Measurements from ENCODE around the gene COG4. TPM values are rescaled to one million over a fixed set of nuclear protein-coding genes. Genes with fewer than 3 reads are reported as not detected.
A peak's percentile ranks its signal among the peaks of the same experiment; 100 is the strongest.
"Not testable (repeated sequence)": the region's sequence is repeated elsewhere in the genome, so short reads cannot be mapped to it uniquely, and the experiment has no call there.

The COG4 gene
- total RNA-seq, 2 experiments from 2014 or later: 15.9 to 19.3 TPM

DNA sequence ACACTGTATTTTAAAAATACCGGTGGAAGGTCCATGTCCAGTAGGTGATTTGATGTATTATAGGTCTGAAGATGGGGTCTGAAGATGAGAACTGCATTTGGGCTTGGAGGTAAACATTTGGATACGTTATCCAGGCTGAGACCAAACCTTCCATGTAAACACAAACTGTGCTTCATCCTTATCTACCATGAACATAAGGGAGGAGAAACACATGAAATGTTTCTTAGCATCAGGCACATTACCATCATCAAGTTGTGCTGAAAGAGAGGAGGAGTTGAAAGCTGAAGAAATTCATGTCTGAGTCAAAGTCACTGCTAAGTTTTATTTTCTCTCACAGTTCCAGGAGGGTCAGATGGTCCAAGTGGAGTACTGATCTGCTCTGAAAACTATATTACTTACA lies 11.6 kb upstream of the COG4 start:
- Histone ChIP-seq H3K27ac (ENCODE audit: low read depth in 1 of 2, low read length in 2 of 2) (no peak overlapping the region), H3K9me3 (ENCODE audit: control insufficient read depth in 1 of 2, insufficient read depth in 1 of 2, low read length in 2 of 2) (no peaks in the 10 kb centered on the region), H3K27me3 (ENCODE audit: control insufficient read depth in 1 of 2, insufficient read depth in 2 of 2, low read length in 2 of 2) (no peaks in the 10 kb centered on the region), H3K36me3 (ENCODE audit: insufficient read depth, low read length) (peaks cover 97% of the 10 kb centered on the region), H3K4me3 (ENCODE audit: low read length) (no peak overlapping the region), H3K4me1 (ENCODE audit: insufficient read depth, low read length) (no peaks in the 10 kb centered on the region)
- Mint-ChIP-seq H3K27ac (no peak overlapping the region), H3K4me1 (ENCODE audit: low read depth) (peaks cover 45% of the 10 kb centered on the region), H3K9me3 (no peaks in the 10 kb centered on the region), H3K36me3 (ENCODE audit: low read depth) (peaks cover 88% of the 10 kb centered on the region), H3K27me3 (no peaks in the 10 kb centered on the region), H3K4me3 (no peak overlapping the region)
- DNase-seq (no peak), ATAC-seq (ENCODE audit: poor library complexity) (no peak)
- CTCF ChIA-PET: interaction anchor here (0.5 kb wide), 1 partner anchor 75 kb away, joined by 4 read pairs; no protein-coding TSS in a partner anchor
- TF ChIP-seq, protein P1, sequence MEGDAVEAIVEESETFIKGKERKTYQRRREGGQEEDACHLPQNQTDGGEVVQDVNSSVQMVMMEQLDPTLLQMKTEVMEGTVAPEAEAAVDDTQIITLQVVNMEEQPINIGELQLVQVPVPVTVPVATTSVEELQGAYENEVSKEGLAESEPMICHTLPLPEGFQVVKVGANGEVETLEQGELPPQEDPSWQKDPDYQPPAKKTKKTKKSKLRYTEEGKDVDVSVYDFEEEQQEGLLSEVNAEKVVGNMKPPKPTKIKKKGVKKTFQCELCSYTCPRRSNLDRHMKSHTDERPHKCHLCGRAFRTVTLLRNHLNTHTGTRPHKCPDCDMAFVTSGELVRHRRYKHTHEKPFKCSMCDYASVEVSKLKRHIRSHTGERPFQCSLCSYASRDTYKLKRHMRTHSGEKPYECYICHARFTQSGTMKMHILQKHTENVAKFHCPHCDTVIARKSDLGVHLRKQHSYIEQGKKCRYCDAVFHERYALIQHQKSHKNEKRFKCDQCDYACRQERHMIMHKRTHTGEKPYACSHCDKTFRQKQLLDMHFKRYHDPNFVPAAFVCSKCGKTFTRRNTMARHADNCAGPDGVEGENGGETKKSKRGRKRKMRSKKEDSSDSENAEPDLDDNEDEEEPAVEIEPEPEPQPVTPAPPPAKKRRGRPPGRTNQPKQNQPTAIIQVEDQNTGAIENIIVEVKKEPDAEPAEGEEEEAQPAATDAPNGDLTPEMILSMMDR (IDR thresholded peaks at IDR 0.05): no peak
- POLR2A ChIA-PET: interaction anchor here (1.2 kb wide), 1 partner anchor 12 kb away, joined by 6 read pairs; the partner anchor contains the start of gene COG4
- intact Hi-C loops (cut with DNase I, micrococcal nuclease): no loop called here

DNA sequence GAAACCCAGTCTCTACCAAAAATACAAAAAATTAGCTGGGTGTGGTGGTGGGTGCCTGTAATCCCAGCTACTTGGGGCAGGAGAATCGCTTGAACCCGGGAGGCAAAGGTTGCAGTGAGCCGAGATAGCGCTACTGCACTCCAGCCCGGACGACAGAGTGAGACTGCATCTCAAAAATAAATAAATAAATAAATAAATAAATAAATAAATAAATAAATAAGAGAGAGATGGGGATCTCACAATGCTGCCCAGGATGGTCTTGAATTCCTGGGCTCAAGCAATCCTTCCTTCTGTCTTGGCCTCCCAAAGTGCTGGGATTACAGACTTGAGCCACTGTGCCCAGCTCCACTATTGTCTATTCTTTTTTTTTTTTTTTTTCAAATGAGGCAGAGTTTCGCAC lies 6.6 kb upstream of the COG4 start:
- POLR2A ChIA-PET; ATAC-seq (ENCODE audit: poor library complexity): not testable (repeated sequence)
- H3K36me3 Mint-ChIP-seq (ENCODE audit: low read depth): peaks cover 88% of the 10 kb centered on the region

DNA sequence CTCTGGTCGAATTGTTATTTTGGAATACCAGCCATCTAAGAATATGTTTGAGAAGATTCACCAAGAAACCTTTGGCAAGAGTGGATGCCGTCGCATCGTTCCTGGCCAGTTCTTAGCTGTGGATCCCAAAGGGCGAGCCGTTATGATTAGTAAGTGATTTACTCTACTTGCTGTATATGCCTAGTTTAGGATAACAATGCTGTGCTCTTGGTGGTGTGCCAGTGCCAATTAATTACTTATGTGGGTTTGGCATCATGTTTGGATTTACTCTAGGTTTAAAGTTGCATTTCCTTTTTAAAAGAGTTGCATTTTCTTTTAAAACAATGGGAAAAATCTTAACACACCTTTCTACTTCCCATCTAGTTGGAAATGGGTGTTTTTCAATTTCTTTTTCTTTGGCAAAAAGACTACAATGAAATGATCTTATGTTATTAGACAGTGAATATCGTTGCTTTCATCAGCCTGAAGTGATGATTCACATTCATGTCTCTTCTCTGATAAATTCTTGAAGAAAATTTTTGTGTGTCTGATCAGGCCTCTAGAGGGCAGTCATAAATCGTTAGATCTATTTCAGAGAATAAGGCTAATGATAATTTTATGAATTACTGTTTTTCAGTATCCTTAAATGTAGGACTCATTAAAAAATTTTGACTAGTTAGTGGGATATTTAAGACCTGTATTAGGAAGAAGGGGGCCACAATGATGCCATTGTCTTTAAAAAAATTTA lies 5.9 kb upstream of the COG4 start:
- DNase-seq (peak in 4 of 14 experiments; percentile 17 to 61 (median 53)), ATAC-seq (ENCODE audit: poor library complexity) (peak; percentile 45)
- peak overlapping the region; percentile 65 for H3K27ac Mint-ChIP-seq
- H3K4me3 Mint-ChIP-seq: peak overlapping the region; percentile 64
- CTCF ChIA-PET: interaction anchor here (1.3 kb wide), 1 partner anchor 277 kb away, joined by 3 read pairs; no protein-coding TSS in a partner anchor
- POLR2A ChIA-PET: no interaction called here
- no peaks in the 10 kb centered on the region for H3K9me3 Mint-ChIP-seq
- peaks cover 88% of the 10 kb centered on the region for H3K36me3 Mint-ChIP-seq (ENCODE audit: low read depth)
- peaks cover 55% of the 10 kb centered on the region for H3K4me1 Mint-ChIP-seq (ENCODE audit: low read depth)
- H3K27ac ChIP-seq (ENCODE audit: low read depth in 1 of 2, low read length in 2 of 2): no peak overlapping the region
- peaks cover 72% of the 10 kb centered on the region for H3K36me3 ChIP-seq (ENCODE audit: insufficient read depth, low read length)
- H3K27me3 Mint-ChIP-seq: no peaks in the 10 kb centered on the region
- intact Hi-C loops (cut with DNase I, micrococcal nuclease): loop anchor here (1.0 to 10.0 kb wide), 5 partner anchors 184 to 1994 kb away; partner anchors contain the start of genes COG8 (in 1 of the 2), DDX19A (in 1 of the 2), NIP7 (in 1 of the 2) and PDF (in 1 of the 2)
- H3K4me1 ChIP-seq (ENCODE audit: insufficient read depth, low read length): peaks cover 43% of the 10 kb centered on the region
- no peaks in the 10 kb centered on the region for H3K27me3 ChIP-seq (ENCODE audit: control insufficient read depth in 1 of 2, insufficient read depth in 2 of 2, low read length in 2 of 2)
- TF ChIP-seq, protein P1 (IDR thresholded peaks at IDR 0.05): peak; percentile 45
- no peak overlapping the region for H3K4me3 ChIP-seq (ENCODE audit: low read length)
- no peaks in the 10 kb centered on the region for H3K9me3 ChIP-seq (ENCODE audit: control insufficient read depth in 1 of 2, insufficient read depth in 1 of 2, low read length in 2 of 2)

More for the DNA sequence above, 6.6 kb upstream of the COG4 start:
- H3K27me3 ChIP-seq (ENCODE audit: control insufficient read depth in 1 of 2, insufficient read depth in 2 of 2, low read length in 2 of 2); H3K27ac Mint-ChIP-seq; DNase-seq; H3K4me3 Mint-ChIP-seq; H3K27me3 Mint-ChIP-seq; CTCF ChIA-PET; H3K9me3 Mint-ChIP-seq; H3K9me3 ChIP-seq (ENCODE audit: control insufficient read depth in 1 of 2, insufficient read depth in 1 of 2, low read length in 2 of 2); H3K27ac ChIP-seq (ENCODE audit: low read depth in 1 of 2, low read length in 2 of 2); H3K4me3 ChIP-seq (ENCODE audit: low read length): not testable (repeated sequence)
- peaks cover 56% of the 10 kb centered on the region for H3K4me1 Mint-ChIP-seq (ENCODE audit: low read depth)
- peaks cover 40% of the 10 kb centered on the region for H3K4me1 ChIP-seq (ENCODE audit: insufficient read depth, low read length)
- H3K36me3 ChIP-seq (ENCODE audit: insufficient read depth, low read length): peaks cover 79% of the 10 kb centered on the region
- intact Hi-C loops (cut with DNase I, micrococcal nuclease): loop anchor here (1.0 to 10.0 kb wide), 5 partner anchors 185 to 1995 kb away; partner anchors contain the start of genes COG8 (in 1 of the 2), DDX19A (in 1 of the 2), NIP7 (in 1 of the 2) and PDF (in 1 of the 2)
